ENCODE results near the gene LDB2. TPM values are rescaled to one million over a fixed set of nuclear protein-coding genes. Genes with fewer than 3 reads are reported as not detected.

The LDB2 gene
- total and polyA plus RNA-seq, 2 donors (not counting 3 experiments of a cell fraction or from before 2014, with no cell fraction given): 127 to 223 TPM

DNA sequence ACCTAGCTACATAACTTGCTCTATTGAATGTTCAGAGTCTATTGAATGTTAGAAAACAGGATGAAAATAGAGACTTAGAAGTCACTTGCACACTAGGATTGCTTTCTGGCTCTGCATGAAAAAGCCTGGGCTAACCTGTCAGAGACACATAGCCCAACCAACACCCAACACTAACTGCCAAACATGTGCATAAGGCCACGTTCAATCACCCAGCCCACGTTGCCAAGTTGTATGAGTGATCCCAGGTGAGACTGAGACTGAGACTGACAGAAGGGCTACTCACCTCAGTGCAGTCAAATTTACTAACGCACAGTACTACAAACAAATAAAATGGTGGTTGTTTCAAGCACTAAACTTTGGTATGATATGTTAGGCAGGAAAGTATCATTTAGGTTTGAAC is 61.0 kb downstream of the LDB2 start:
- H3K79me2 ChIP-seq (ENCODE audit: control insufficient read depth, insufficient read depth, low read length): no peaks in the 10 kb centered on the region
- H3K4me2 ChIP-seq (ENCODE audit: insufficient read depth, low read length): no peak overlapping the region
- intact Hi-C loops (cut with micrococcal nuclease) (no loop called here), dilution Hi-C loops (cut with MboI; ENCODE audit: extremely low pct_ligation_motif_present, low sequenced_read_pairs) (no loop called here)
- H3K9me1 ChIP-seq (replicated peaks; ENCODE audit: control insufficient read depth, extremely low read depth, insufficient read depth, low read length): no peaks in the 10 kb centered on the region
- no peak overlapping the region for H3K4me3 ChIP-seq (replicated peaks in 1 of 3; ENCODE audit: insufficient read depth in 1 of 3, low read depth in 1 of 3, low read length in 3 of 3)
- no TSS peak for BruUV-seq (replicated peaks)
- ChIA-PET CTCF (interaction anchor here (1.4 to 2.1 kb wide), 3 partner anchors 10 to 43 kb away, joined by 5 to 10 read pairs (median 5); no protein-coding TSS in a partner anchor), POLR2A (no interaction called here)
- no peaks in the 10 kb centered on the region for H3K4me1 ChIP-seq (ENCODE audit: control insufficient read depth, extremely low read depth, insufficient read depth, low read length)
- H4K20me1 ChIP-seq (replicated peaks; ENCODE audit: control insufficient read depth, extremely low read depth, insufficient read depth, low read length): no peaks in the 10 kb centered on the region
- H3K9me3 ChIP-seq (replicated peaks; ENCODE audit: control insufficient read depth, insufficient read depth, low read length): no peaks in the 10 kb centered on the region
- no peak overlapping the region for H3K27ac ChIP-seq (ENCODE audit: insufficient read depth, low read depth, low read length)
- H3K36me3 ChIP-seq (ENCODE audit: control insufficient read depth in 2 of 2, extremely low read depth in 1 of 2, insufficient read depth in 2 of 2, low read length in 2 of 2): peaks cover 0 to 9% of the 10 kb centered on the region in 2 experiments
- H2AFZ ChIP-seq (ENCODE audit: low read depth, low read length): no peak overlapping the region
- no peak overlapping the region for H3K9ac ChIP-seq (replicated peaks; ENCODE audit: extremely low read depth, insufficient read depth, low read length)
- no peaks in the 10 kb centered on the region for H3K27me3 ChIP-seq (ENCODE audit: control insufficient read depth in 2 of 2, insufficient read depth in 2 of 2, low read length in 2 of 2)
- FAIRE-seq: no peak
- no peak for DNase-seq (ENCODE audit: low read depth, low spot score)
- TF ChIP-seq, protein P1, sequence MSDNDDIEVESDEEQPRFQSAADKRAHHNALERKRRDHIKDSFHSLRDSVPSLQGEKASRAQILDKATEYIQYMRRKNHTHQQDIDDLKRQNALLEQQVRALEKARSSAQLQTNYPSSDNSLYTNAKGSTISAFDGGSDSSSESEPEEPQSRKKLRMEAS (IDR thresholded peaks at IDR 0.05; ENCODE audit: insufficient read depth, insufficient read length): no peak
- TF ChIP-seq POLR2A (IDR thresholded peaks at IDR 0.05; ENCODE audit: low read depth, low read length) (no peak), EZH2 (IDR thresholded peaks at IDR 0.05; ENCODE audit: borderline replicate concordance, low read depth, low read length, severe bottlenecking) (no peak), JUN (IDR thresholded peaks at IDR 0.05; ENCODE audit: borderline replicate concordance, insufficient read depth, insufficient read length, low read depth) (no peak), GATA2 (IDR thresholded peaks at IDR 0.05; ENCODE audit: insufficient read depth, insufficient read length, low read depth, low read length) (no peak), POLR2AphosphoS5 (IDR thresholded peaks at IDR 0.05; ENCODE audit: insufficient read depth, low read depth, low read length) (no peak), FOS (IDR thresholded peaks at IDR 0.05; ENCODE audit: borderline replicate concordance, insufficient read depth, low read length) (no peak), MYC (IDR thresholded peaks at IDR 0.05; ENCODE audit: low read depth, low read length) (no peak)
- TF ChIP-seq, protein P2, sequence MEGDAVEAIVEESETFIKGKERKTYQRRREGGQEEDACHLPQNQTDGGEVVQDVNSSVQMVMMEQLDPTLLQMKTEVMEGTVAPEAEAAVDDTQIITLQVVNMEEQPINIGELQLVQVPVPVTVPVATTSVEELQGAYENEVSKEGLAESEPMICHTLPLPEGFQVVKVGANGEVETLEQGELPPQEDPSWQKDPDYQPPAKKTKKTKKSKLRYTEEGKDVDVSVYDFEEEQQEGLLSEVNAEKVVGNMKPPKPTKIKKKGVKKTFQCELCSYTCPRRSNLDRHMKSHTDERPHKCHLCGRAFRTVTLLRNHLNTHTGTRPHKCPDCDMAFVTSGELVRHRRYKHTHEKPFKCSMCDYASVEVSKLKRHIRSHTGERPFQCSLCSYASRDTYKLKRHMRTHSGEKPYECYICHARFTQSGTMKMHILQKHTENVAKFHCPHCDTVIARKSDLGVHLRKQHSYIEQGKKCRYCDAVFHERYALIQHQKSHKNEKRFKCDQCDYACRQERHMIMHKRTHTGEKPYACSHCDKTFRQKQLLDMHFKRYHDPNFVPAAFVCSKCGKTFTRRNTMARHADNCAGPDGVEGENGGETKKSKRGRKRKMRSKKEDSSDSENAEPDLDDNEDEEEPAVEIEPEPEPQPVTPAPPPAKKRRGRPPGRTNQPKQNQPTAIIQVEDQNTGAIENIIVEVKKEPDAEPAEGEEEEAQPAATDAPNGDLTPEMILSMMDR (IDR thresholded peaks at IDR 0.05; ENCODE audit: extremely low read depth in 1 of 2, insufficient read depth in 1 of 2, low read depth in 1 of 2, low read length in 2 of 2): no peak
